ENCODE data around the gene ZFP64.

Gene ZFP64

GRCh38 chr20:52118016-52118623 lies 73.5 kb downstream of the ZFP64 start:
- TF ChIP-seq CTCF (IDR thresholded peaks at IDR 0.05; ENCODE audit: low read depth, low read length): no peak
- DNase-seq (ENCODE audit: extremely low read depth, low read depth): no peak

GRCh38 chr20:52110456-52110855 lies 81.1 kb downstream of the ZFP64 start:
- DNase-seq (ENCODE audit: extremely low read depth, low read depth): no peak
- no peak for TF ChIP-seq CTCF (IDR thresholded peaks at IDR 0.05; ENCODE audit: low read depth, low read length)

GRCh38 chr20:52105442-52106422 lies 85.8 kb downstream of the ZFP64 start:
- DNase-seq (ENCODE audit: extremely low read depth, low read depth): no peak
- TF ChIP-seq CTCF (IDR thresholded peaks at IDR 0.05; ENCODE audit: low read depth, low read length): peak; percentile 33

- no peak for DNase-seq (ENCODE audit: extremely low read depth, low read depth)
- TF ChIP-seq CTCF (IDR thresholded peaks at IDR 0.05; ENCODE audit: low read depth, low read length): no peak
Observed at GRCh38 chr20:52104546-52105441, 86.8 kb downstream of the ZFP64 start.

- TF ChIP-seq CTCF (IDR thresholded peaks at IDR 0.05; ENCODE audit: low read depth, low read length): no peak
- no peak for DNase-seq (ENCODE audit: extremely low read depth, low read depth)
Observed at GRCh38 chr20:52103913-52104545, 87.5 kb downstream of the ZFP64 start.

GRCh38 chr20:52103335-52103912 lies 88.2 kb downstream of the ZFP64 start:
- TF ChIP-seq CTCF (IDR thresholded peaks at IDR 0.05; ENCODE audit: low read depth, low read length): no peak; the same call in 1 of the 2 replicates
- DNase-seq (ENCODE audit: extremely low read depth, low read depth): no peak
